HG03571 (cell line): Measurements from ENCODE around the gene VPS26C.

Experiments used
- ATAC-seq: cut with Tn5 transposase; IDR thresholded peaks from one replicate; pipeline ENCODE4 v1.9.1; 2021; ENCODE audit not compliant: unreplicated experiment

The VPS26C gene

DNA sequence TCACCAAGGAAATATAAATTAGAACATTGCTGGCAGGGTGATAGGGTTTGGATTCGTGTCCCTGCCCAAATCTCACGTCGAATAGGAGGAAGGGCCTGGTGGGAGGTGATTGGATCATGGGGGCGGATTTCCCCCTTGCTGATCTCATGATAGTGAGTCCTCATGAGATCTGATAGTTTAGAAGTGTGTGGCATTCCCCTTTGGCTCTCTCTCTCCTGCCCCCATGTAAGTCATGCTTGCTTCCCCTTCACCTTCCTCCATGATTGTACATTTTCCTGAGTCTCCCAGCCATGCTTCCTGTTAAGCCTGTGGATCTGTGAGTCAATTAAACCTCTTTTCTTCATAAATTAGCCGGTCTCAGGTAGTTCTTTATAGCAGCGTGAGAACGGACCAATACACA is 60.6 kb downstream of the VPS26C start:
- no peak for ATAC-seq

DNA sequence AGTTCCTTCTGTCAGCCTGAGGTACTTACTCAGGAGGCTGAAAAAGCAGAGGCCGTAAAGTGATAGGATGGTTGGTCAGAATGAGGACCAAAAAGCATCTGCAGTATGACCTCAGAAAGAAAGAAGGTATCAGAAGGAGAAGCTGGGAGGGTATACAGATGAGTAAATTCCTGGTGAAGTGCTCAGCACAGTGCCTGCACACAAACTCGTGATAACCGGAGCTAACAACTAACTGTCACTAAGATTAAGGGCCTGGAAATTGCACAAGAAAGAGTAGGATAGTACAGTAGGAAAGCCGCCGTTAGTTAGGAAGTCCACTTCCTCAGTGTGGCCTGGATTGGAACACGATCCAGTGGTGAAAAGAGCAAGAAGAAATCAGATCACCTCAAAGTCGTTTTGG is 62.6 kb downstream of the VPS26C start:
- no peak for ATAC-seq

DNA sequence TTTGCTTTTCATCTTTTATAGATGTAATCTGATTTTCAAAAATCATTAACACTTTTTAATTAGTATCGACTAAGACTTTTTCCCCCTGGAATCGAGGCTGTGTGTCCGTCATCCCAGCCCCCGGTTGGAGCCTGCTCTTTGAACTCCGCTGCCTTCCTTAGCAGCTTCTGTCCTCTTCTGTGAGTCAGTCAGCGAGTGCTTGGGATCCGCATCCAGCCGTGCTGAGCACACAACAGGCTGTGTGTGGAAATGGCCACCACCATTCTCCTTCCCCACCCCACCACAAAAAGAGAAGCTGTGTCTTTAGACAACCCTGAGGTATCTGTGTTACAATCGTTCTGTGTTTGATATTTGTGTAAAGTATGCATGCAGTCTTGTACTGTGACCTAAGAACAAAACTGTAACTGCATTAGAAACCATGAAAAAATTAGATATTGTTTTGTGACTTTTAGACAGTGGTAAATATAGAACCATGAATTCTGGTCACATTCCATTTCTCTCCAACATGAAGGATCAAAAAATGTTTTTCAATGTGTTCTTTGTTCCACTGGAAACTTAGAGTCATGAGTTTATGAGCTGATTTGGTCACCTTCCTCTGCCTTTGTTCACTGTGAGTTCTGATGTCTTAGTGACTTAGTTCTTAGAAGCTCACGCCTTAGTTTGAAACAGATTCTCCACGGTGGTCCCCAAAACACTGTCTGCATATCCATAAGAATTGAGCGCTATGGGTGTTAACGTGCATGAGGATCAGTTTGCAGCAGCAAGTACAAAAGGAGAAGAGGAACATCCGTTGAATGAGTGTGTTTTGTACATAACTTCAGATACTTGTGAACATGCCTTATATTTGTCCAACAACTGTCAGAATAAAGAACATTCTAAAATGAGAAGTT is 64.7 kb downstream of the VPS26C start:
- ATAC-seq = no peak

DNA sequence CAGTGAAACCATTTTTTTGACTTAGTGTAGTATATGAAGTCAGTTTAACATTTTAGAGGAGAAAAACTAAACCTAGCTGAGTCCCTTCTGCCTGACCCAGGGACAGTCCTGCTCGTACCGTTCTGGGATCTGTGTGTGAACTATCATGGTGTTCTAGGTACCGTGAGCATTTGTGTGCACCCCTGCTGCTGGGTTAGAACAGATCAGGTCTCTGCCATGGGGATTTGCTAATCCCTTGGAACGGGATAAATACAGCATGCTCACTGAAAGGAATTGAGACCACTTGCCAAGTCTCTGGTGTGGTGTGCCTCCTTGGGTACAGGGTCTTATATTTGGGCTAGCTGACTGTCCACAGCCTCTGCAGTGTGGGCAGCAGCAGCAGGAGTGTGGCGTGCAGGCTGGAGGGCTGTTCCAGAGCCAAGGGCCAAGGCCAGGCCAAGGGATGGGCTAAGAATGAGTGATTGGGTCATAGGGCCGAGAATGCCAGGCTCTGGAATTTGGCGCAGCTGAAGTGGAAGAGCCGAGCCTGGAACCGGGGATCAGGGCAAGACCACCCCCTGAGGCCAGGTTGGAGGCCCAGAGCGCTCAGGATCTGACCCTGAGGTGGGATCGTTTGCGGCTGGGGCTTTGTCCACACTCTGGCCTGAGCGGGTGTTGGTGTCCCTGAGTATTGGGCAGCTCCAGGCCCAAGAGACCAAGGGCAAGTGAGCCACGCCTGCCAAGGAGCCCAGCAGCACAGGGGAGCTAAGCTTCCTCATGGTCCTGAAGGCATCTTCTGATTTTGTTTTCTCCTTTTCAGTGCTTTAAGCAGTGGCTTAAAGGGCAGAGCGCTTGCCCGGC is 66.3 kb downstream of the VPS26C start:
- no peak for ATAC-seq

DNA sequence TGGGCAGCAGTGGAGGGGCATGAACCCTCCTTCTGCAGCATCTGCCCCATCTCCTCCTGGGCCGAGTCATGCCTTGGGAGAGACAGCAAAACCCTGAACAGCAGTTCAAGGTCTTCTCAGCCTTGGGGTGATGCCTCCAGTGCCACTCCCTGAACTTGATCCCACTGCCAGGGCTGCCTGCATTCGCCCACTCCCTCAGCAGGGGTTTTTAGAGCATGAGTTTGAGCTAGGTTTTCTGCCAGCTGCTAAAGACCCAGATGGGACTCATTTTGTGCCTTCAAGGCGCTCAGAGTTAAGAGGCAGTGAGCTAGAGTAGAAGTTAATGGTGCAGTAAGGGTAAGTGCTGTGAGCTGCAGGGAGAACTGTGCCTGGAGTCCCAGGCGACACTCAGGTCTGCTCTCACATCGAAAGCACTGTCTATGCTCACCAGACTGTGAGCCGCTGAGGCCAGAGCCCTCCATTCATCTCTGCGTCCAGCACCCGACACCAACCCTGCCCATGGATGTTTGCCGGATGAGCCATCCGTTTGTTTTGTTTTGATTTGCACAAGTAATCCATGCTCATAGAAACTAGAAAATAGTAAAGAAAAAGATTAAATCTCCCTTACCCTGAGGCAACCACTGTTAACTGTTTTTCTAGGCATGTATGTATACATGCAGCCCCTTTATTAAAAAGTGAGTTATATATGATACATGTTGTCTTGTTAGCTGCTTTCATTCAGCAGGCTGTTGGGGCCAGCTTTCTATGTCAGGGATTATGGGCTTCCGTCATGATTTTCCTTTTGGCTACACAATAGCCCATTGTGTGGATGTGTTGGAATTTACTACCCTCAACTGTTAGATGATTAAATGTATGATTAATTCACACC is 67.8 kb downstream of the VPS26C start:
- ATAC-seq = no peak

DNA sequence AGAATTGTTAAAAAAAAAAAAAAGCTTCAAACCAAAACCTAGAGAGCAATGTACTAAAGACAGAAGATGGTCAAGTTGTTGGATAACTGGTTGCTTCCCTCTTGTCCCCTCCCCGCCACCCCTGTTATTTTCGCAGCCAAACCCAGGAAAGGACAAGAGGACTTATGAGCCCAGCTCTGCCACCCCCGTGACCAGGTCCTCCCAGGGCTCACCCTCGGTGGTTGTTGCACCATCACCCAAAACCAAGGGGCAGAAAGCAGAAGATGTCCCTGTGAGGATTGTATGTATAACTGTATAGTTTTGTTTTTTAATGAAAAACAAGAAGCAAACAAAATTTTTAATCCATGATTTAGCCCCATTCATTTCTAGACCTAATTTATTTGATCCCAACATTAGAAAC is 69.4 kb downstream of the VPS26C start:
- ATAC-seq = no peak

DNA sequence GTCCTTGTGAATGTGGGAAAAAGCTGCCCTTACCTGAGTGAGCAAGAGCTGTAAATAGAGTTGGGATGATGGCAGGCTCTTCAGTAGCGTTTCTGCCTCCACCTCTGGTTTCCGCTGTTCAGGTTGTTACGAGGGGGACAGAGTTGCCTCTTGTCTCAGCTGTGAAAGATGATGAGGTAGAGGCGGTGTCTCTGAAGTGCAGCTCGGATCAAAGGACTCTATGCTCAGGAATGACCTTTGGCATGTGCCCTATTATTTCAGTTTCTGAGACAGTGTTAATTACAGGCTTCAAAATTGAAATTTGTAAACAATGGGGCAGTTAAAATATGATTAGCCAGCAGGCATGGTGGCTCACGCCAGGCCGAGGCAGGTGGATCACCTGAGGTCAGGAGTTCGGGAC is 70.3 kb downstream of the VPS26C start:
- no peak for ATAC-seq

DNA sequence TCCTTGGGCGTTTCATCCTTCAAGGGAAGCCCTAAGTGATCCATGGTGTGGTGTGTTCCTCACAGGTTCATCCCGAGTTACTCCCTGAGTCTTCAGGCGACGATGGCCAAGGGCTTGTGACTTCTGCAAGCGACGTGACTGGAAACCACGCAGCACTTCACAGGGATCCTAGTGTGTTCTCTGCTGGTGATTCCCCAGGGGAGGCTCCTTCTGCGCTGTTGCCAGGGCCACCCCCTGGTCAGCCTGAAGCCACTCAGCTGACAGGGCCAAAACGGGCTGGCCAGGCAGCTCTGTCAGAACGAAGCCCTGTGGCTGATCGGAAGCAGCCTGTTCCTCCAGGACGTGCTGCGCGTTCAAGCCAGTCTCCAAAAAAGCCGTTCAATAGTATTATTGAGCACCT is 71.5 kb downstream of the VPS26C start:
- no peak for ATAC-seq

DNA sequence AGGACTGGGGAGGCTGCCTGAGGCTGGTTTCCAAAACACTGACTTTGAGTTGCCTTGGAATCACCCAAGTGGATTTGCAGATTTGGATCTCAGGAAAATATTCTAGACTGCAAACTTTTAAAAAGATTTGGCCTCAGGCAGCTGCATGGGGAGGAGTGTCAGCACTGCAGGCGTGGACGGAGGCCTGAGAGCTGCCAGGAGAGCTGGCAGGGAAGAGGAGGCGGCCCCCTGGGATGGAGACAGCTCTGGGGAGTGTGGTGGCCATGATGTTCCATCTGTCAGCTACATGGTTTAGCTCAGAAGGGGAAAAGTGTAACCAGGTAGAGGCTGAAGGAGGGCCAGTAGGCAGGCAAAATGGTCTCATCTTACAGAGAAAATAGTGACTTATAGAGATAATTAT is 72.1 kb downstream of the VPS26C start:
- no peak for ATAC-seq

DNA sequence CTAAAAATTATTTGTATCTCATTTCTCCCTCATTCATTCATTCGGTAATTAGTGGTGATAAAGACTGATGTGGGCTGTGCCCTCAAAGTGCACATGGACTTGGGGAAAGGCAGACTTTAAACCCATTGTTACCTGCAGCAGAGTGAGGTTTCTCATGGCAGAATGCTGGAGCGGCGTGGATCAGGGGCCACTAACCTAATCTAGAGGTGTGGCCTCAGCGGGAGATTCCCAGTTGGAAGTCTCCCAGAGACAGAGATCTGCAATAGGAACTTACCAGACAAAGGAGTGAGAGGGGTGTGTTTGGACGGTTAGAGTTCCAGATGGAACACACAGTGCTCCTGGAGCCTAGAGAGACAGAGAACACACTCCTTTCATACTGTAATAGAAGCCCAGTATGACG is 73.5 kb downstream of the VPS26C start:
- ATAC-seq = no peak

DNA sequence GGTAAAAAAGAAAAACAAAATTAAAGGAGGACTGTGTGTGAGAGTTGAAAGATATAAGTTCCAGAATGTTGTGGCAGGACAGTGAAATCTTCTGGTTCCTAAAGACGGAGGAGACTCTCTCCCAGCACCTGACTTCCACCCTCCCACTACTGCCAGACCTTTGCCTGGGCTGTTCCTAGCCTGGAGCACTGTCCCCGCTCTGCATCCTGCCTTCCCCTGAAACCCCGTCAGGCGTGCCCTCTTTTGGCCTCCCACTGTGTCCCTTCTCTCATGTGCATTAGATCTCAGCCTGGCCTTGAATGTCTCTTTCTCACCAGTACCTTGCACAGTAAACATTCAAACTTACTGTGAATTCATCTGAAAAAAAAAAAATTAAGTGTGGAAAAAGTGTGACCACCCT is 74.1 kb downstream of the VPS26C start:
- no peak for ATAC-seq

DNA sequence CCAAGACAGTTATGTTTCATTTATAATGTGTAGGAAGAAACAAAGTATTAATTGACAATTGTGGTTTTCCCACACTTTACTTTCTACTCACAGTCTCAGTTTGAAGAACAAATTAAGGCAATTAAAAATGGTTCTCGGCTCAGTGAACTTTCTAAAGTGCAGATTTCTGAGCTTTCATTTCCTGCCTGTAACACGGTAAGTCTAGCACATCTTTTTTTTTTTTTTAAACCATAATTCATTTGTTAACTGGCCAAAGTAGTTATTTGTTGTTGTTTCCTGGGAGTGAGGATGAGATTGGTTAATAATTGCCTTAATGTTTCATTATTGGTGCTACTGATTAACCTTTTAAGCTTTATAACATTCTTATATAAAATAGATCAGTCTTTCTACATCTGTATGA is 75.1 kb downstream of the VPS26C start:
- ATAC-seq = no peak

DNA sequence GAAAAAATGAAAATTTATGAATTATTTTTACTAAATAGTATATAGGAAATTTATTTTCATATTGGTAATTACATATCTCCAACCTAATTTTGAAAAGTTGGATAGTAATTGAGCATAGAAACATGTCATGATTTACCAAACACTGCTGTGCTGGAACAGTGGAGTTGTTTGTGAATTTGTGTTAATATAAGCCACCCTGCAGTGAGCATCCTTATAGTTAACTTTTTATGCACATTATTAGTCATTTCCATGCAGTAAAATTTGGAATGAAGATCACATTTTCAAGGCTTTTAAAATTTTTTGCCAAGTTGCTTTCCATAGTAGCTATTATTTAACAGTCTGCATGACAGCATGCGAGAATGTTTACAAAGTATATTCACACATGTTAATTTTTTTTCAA is 78.3 kb downstream of the VPS26C start:
- no peak for ATAC-seq

DNA sequence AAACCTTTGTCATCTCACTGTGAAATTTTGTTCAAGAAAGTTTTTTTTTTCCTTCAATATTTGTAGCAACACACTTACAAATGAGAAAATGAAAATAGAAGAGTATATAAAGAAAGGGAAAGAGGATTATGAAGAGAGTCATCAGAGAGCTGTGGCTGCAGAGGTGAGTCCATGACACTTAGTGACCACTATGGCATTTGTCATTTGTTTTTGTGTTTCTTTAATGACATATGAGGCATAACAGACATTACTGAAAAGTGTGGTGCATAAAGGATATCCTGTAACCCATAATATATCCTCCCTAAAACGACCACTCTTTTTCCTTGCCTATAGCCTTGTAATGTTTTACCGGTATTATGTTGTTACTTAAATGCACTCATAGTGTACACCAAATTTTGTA is 80.2 kb downstream of the VPS26C start:
- ATAC-seq = no peak

DNA sequence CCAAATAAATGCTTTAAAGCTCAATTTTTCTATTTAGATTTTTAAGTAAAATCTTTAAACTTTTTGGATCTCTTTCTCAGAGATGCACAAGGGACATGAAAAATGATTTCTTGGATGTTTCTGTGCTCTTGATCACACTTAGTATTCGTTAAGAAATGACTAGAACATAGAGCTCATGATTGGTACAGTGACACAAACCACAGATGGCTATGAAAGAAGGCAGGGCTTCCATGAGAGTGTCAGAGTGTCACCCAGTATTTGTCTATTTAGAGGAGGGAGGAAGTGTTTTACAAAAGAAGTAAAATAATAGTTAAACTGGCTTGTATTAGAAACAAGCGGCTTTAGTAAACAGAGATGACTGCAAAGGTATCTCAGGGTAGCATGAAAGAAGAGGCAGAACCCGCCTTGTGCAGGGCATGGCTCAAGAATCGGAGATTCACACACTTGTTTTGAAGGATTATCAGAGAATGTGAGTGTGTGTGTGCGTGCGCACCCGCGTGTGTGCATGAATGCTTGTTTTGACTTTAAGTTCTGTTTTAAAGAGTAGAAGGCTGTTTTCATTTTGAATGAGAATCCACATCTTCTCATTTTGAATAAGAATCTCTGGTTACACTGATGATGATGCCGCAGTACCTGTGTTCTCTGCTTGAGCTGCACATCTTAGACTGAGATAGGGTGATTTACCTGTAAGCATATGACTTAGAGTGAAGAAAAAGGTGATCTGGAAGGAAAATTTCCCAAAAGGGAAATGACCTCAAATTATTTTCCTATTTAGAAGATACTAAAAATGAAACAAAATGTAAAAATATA is 82.1 kb downstream of the VPS26C start:
- no peak for ATAC-seq

DNA sequence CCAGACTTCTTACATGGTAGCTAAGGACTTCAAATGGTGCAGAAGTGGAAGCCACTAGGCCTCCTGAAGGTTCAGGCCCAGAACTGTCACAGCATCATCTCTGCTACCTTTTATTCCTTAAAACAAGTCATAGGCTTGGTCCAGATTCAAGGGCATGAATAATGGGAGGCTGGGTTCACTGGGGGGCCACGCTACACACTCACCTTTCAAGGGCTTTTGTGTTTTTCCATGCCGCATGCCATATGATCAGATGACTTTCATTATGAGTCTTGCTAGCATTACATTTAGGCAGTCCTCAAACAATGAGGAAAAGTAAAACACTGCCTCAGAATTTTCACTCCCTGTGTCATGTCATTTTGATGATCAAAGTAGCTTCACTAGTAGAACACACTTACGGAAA is 83.4 kb downstream of the VPS26C start:
- ATAC-seq = no peak

DNA sequence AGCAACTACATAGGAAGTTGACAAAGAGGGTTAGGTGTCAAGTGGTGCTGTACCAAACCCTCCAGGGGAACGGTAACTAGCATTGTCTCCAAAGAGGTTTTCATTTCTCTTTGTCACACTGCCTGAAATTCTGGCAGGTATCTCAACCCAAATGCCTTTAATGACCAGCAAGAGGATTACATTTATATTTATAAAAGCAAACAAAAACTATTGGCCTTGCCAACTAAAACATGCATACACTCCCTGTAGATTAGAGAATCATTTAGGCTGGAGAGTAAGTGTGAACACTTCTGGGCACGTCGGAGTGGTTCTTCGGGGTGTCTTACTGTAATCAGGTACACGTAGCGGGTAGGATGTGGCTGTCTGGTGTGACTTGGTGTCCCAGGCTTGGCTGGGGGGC is 84.9 kb downstream of the VPS26C start:
- no peak for ATAC-seq

DNA sequence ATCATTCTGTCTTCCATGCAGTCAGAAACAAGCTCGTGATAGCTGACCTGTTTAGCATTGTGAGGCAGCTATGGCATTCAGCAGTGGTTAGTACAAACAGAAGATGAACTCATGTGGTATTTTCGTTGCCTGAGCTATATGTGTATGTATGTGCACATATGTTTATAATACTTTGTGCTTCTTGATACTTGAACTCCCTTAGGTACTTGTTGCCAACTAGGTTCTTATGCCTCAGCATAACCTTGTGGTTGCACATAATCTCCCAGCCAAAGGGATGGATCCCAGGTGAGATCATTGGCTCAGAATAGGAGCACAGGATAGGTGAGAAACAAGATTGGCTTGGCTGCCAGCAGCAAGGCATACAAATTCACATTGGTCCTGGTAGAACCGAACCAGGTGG is 86.1 kb downstream of the VPS26C start:
- no peak for ATAC-seq

DNA sequence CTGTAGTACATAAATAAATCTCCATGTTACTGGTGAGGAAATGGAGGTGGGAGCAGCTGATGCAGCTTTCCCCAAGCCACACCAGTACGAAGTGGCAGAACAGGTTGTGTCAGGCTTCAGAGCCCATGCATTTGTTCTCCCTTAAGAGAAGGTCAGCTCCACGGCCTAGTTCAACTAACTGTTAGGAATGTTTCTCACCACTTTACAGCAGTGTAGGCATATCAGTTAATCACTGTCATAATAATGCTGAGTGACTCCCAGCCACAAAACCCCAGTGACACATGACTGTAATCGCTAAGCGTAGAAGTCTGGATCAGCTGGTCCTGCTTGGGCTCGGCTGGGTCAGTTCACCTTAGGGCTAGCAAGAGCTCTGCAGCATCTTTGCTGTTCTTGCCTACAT is 90.4 kb downstream of the VPS26C start:
- no peak for ATAC-seq
